ENCODE measurements around the gene AFAP1L1.

AFAP1L1 gene

DNA sequence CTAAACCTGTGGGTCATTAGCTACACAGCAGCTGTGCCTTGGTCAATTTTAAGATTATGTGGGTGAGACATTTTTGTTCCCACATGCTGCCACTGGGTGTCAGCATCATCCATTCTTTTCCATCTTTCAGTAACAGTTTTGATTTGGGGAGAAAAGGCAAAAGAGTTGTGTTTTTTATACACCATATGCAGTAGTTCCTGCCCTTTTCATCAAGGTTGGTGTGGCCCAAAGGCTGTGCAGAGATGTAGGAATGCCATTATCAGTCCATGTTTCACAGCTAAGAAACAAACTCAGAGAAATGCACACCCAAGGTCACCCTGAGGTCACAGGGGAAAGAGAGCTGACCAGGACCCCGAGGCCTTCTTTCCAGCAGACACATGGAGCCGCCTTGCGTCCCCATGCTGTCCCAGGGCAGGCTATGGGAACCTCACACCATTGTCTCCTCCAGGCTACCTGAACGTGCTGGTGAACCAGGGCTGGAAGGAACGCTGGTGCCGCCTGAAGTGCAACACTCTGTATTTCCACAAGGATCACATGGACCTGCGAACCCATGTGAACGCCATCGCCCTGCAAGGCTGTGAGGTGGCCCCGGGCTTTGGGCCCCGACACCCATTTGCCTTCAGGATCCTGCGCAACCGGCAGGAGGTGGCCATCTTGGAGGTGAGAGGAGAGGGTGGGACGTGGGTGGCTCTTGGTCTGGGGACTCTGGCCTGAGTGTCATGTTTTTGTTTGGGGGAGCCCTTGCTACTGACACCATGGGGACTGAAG lies 45.8 kb downstream of the AFAP1L1 start:
- DNase-seq = peak; percentile 40 to 62 (median 45)

DNA sequence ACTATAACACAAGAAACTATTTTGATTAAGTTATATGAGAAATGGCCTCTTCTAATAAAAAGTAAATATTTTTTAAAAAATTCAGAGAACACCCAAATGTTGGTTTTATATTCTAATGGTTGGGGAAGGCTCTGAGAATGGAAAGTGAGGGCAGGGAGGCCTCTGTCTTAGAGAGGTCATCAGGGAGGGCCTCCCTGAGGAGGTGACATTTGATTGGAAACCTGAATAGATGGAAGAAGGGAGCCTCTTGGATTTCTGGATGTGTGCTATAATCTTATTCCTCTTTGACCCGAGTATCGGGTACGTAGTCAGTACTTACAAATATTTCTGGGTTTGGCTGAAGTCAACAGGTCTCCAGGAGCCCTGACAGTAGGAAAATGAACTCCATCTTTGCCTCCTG lies 47.5 kb downstream of the AFAP1L1 start:
- no peak for DNase-seq

DNA sequence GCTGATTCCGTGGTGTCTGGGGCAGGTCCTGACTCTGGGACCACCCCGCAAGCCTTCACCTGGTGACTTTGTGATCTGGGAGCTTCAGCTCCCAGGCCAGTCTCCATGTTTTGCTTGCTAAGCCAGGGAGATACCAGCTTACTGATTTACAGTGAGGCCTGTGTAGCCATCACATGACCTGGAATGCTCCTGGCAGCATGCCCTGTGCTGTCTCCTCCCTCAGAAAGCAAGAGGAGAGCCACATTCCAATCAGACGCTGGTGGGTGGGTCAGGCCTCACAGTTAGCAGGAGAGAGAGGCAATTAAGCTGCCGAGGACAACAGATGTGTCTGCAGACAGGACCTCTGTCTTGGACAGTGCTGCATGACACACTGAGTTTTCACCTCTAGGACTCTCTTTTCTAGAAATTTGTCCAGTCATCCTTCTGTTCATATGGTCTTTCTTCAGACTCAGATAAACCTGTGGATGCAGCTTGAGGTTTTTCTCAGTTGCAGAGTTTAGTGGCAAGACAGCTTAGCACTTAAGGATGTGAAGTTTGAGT lies 49.2 kb downstream of the AFAP1L1 start:
- DNase-seq = no peak

DNA sequence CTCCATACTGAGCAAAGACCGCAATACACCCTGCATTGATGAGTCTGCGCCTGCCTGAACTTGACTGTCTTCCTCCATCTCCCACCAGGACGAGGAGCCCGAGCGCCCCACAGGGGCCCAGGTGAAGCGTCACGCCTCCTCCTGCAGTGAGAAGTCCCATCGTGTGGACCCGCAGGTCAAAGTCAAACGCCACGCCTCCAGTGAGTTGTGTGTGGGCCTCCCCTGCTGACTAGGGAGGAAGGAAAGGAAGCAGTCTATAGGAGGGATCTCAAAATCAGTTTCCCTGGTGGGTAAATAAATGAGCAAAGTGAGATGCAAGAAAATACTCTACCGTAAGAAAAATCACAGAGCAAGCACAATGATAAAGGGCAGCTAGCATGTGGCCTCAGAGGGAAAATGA lies 50.9 kb downstream of the AFAP1L1 start:
- DNase-seq = no peak

DNA sequence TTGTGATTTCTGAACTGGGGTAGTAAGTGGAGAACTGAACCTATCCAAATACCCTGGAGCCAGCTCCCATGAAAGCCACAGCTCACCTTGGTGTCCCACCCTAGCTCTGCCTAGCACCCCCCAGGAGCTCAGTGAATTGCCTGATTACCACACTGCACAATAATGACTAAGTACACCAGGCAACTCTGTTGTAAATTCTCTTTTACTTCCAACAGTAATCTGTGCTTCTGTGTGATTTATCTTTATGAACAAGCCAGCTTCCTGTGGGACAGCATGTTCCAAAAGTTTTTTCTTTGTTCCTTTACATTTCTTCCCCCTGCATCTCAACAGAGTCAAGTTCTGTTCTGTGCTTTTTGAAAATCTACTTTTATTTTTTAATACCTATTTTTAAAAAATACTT lies 51.6 kb downstream of the AFAP1L1 start:
- DNase-seq = no peak

DNA sequence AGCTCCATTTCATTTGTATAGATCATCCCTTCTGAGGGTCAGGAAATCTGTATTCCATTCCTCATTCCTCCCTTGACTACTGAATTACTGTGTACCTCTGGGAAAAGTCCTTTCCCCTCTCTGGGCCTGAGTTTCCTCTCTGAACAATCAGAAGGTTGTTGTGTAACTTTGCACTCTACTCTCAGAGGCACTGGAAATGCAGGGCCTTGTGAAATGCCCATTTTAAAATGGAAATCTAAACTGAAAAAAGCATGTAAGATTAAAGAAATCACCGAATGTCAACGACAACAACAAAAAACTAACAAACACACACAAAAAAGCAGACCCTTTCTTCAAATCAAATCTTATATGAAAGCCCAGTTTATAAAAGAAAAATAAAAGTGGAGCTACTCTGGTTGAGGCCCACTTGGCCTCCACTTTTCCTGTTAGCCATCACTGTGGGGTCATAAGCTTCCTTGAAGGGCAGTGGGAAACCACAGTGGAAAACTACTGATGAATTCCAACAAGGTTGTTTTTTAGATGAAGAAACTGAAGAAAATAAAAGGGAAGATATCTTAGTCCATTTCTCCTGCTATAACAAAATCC lies 52.1 kb downstream of the AFAP1L1 start:
- no peak for DNase-seq

DNA sequence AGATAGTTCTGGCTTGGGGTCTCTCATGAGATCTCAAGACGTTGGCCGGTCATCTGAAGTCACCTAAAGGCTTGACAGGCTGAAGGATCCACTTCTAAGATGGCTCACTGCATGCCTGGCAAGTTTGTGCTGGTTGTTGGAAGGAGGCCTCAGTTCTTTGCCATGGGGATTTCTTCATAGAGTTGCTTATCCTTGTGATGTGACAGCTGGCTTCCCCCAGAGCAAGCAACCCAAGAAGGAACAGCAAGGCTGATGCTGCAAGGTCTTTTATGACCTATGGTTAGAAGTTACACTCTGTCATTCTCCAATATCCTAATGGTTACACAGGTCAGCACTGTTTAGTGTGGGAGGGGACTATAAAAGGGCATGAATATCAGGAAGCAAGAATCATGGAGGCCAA lies 53.0 kb downstream of the AFAP1L1 start:
- no peak for DNase-seq

DNA sequence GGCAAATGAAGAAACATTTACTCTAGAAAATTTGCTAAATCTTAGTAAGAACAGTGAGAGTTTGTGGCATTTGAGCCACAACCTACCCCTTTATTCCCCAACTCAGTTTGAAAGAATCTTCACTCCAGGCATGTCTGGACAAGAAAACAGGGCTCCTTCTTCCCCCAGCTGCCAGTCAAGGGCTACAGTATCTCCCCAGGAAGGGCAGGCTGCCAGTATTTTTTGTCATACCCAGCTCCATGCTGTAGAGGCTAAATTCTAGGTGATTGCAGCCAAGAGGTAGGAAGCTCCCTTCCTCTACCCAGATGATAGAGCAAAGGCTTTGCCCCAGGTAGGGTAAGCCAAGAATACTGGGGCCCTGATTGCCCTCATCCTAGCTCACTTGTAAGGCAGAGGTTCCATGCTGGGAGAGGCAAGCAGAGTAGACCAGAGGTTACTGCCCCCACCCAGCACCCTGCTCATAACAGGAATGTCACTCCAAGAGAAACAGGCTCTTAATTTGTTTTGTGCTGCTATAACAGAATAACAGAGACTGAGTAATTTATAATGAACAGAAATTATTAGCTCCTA lies 53.6 kb downstream of the AFAP1L1 start:
- DNase-seq = no peak

DNA sequence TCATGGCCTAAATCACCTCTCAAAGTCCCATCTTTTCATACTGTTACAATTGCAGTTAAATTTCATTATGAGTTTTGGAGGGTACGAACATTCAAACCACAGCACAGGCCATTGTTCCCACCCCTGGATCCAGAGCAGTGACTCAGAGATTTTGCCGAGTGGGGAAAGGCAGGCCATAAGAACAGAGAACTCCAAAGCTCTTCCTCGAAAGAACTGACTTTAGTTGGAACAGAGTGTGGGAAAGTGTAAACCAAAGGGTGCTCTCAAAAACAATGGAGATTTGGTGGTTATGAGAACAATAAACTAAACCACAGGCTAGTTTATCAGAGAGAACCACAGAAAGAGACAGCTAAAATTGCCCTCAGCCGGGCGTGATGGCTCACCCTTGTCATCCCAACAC lies 54.2 kb downstream of the AFAP1L1 start:
- no peak for DNase-seq

DNA sequence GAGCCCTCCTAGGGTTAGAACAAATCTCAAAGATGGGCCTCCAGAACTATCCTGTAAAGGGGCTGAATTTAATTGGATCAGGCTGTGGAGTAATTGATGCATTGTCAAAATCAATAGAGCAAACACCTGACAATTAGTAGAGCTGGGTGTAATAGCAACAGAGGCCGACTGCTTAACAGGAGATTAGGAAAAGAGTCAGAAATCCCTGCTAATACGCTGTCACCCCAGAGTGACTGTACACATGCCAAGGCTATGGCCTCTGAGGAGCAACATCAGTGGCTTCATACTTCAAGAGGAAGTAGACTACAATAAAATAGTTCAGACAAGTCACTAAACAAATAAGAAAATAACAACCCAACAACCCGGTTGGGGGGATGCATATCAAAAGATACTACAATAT lies 55.0 kb downstream of the AFAP1L1 start:
- DNase-seq = no peak

DNA sequence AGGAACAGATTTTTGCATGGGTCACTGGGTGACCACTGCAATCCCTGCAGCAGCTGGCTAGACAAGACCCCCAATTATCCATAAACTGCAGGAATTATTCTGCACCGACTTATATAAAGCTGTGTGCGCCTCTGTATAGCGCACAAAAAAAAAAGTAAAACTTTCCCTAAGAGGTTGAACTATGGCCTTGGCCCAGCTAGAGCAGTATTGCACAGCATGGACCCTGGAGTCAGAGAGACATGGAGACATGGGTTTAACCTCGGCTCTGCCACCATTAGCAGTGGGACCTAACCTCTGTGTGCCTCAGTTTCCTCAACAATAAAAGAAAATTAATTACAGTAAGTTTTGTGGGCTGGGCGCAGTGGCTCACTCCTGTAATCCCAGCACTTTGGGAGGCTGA lies 56.5 kb downstream of the AFAP1L1 start:
- DNase-seq = no peak

DNA sequence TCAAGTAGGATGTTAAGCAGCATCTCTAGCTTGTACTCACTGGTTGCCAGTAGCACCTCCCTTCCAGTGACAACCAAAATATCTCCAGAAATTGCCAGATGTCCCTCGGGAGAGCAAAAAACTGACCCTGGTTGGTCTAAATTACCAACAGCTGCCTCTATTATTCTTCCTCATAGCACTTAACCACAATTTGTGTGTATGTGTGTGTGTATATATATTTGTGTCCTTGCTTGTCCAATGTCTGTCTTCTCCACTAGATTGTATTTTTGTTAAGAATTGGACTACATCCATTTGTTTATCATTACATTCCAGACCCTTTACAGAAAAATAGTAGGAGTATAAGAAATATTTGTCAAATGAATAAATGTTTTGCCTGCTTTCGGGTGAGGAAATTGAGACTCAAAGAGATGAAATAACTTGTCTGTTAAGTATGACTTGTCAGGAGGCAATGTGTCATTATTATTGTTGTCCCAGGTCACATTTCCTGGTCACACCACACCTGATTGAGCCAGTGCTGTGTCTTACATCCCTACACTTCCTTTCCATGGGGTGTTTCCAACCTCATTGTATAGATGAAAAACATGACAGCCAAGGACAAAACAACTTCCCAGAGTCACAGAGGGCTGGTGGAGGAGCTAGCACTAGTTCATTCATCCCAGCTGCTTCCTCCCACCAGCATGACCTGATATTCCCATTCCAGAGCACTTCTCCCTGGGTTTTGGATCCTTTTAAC lies 62.2 kb downstream of the AFAP1L1 start:
- no peak for DNase-seq

DNA sequence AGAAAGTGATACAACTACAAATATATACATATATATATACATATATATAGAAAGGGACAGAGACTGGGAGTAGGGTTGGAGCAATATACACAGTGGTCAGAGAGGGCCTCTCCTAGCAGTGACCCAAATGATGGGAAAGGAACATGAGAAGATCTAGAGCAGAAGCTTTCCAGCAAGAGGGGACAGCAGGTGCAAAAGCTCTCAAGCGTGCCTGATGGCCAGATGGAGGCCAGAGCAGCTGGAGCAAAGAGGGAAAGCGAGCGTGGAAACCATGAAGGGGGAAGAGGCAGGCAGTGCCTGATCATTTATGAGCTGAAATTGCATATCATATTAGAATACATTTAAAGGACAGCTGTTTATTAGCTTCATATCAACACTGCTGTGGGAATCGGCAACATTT lies 66.1 kb downstream of the AFAP1L1 start:
- DNase-seq = no peak

DNA sequence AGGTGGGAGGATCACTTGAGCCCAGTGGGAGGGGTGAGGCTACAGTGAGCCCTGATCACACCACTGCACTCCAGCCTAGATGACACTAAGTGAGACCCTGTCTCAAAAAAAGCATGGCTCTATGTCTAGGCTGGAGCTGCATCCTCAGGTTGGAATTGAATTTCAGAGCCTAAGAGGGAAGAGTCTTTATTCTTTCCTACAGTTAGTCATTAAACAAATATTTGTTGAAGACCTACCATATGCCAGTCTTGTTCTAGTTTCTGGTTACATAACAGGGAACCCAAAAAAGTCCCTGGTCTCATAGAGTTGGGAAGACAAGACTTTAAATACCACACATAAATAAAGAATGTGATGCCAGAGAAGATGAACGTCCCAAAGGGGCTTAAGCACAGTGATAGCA lies 66.7 kb downstream of the AFAP1L1 start:
- DNase-seq = no peak

DNA sequence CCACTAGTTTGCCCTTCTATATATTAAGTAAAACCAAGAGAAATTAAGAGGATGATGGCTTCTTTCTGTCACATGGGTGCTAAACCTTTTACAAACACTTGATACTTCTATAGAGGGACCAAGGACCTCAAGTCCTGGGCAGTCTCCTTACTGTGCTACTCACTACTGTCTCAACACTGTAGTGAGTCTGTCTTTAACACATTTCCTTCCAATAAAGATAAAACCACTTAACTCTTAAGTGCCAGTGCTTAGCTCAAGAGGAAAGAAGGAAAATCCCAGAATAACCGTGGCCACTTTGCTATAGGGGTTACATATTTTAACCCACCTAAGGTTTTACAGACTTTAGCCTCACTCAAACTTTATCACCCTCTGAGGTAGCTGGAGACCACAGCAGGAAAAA lies 69.3 kb downstream of the AFAP1L1 start:
- no peak for DNase-seq

DNA sequence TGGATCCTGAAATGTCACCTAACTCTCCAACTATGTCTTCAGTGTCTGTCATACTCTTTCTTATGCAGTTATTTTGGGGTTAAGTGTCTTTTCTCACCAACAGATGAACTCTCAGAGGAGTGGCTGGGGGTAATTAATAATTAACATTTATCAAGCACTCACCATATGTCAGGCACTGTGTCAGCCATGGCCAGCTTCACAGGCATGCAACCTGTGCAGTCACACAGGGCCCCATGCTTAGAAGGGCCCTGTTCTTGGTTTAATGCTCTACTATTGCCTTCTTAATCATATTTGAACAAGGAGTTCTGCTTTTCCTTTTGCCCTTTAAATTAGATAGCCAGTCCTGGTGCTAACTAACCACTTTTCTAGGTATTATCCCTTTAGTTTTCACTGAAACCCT lies 70.2 kb downstream of the AFAP1L1 start:
- no peak for DNase-seq

DNA sequence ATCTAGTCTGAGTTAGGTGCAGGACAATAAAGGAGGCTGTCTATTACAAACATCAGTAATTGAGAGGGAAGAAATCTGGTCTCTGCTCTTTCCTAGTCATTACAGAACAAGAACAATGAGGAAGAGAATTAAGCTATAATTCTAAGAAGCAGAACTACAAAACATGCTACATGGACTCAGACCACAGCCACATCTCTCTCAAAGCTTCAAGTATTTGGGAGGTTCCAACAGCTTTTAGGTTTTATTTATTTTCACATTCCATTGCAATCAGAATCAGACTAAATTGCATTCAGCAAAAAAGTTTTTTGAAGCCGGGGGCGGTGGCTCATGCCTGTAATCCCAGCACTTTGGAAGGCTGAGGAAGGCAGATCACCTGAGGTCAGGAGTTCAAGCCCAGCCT lies 72.5 kb downstream of the AFAP1L1 start:
- no peak for DNase-seq

DNA sequence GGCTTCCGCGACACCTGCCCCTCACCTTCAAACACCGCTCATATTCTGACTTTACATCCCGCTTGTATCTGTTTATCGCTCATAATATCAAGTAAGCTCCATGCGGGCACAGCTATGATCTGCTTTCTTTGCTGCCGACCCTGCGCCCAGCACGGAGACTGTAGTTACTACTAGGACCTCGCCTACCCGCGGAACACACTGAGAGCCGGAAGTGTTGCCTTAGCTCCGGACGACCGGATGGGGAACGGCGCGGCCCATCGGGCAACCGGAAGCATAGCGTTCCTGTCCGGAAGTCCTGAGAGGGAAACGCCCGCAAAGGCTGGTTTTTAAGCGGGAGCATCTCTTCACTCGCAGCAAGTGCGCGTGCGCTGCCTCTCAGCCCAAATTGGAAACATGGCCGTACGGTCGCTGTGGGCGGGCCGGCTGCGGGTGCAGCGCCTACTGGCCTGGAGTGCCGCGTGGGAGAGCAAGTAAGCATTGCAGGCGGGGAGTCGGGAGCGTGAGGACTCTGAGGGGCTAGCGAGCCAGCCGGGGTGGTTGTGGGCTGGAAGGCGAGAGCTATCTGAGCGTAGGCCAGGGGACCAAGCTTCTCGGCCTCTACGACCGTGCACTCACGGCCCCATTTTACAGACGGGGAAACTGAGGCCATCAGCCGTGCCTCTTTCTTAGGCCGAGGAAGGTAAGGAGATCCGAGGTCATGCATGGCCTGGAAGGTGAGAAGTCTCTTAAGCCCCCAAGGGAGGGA lies 73.7 kb downstream of the AFAP1L1 start, which contains the start of gene GRPEL2:
TSS of gene GRPEL2 (plus strand) at position 353 of the 745 bp plus-strand sequence. CDS start at position 394, 41 bp downstream.
- DNase-seq = peak; percentile 96 to 98 (median 98)

DNA sequence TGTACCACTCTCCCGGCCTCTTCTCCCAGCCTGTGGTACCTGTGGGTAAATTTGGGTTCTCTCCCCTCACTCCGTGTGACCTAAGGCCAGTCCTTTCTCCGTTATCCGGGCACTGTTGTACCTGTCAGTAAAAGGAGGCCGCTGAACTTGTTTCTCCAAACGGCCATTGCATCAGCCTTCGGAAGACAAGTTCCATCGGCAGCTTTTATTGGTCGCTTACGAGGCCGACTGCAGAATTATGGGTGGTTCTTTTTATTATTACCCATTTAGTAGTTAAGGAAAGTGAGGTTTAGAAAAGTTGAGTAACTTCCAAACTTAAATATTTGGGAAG lies 74.2 kb downstream of the AFAP1L1 start:
- DNase-seq = peak in 2 of 3 donors; percentile 31 to 33

DNA sequence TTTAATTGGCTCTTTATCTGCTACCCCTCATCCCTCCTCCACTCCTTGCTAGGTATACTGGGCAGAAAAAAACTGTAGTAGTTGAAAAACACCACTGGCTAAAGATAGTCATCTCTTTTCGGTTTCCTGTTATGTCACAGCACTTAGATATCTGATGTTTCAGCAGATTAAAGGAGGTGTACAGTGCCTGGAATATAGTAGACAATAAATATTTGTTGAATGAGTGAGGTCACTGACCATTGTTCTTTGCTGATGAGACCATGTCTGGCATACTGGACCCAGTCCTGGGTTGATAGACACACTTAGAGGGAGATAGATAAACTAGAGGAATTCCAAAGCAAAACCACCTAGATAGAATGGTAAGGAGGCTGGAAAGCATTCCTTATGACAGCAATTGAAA lies 76.9 kb downstream of the AFAP1L1 start:
- DNase-seq = peak in 1 of 3 donors; percentile 17

DNA sequence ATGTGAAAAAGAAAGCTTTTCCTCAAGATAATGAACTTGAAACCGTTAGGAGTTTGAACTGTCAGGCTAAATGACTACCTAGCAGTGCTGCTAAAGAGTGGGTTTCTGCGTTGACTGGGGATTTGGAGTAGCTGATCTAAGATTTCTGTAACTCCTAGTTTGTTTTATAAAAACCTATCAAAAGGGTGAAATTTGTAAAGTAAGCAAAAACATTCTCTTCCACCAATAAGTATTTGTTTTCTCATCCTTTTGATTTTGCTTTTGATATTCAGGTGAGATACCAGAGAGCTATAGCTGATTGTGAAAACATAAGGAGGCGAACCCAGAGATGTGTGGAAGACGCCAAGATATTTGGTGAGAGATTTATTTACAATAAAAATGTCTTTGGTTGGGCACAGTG lies 77.7 kb downstream of the AFAP1L1 start:
- peak in 1 of 3 donors; percentile 16 for DNase-seq

DNA sequence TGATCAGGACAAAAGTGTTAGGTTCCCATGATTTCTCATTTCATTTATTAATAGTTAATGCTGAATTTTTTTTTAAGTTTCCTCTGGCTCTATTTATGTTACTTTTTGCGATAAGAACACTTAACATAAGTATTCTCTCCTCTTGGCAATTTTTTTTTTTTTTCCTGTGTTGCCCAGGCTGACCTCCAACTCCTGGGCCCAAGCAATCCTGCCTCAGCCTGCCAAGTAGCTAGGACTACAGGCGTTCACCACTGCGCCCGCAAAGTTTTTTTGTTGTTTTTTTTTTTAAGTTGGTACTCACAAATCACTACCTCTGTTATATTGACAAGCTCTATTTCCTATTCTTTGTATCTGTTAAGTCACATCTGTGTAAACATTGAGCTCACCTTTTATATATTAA lies 80.5 kb downstream of the AFAP1L1 start:
- peak in 1 of 3 donors; percentile 6 for DNase-seq

DNA sequence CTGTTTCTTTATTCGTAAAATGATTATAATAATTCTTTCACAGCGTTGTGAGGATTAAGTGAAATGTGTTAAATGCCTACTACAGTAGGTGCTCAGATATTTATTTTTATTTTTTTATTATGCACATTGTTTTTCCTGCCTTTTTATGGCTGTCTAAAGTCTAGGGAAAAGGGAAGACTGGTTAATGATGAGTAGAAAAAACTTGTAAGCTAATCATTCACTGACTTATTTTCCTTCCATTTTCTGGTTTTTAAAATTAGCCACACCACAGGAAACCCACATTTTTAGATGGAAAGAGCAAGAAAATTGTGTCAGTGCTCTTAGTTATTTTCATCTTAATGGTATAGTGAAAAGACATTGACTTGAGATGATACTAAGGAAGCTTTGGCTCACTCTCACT lies 82.3 kb downstream of the AFAP1L1 start:
- peak in 1 of 3 donors; percentile 6 for DNase-seq
